NCI-H345 treated with DMSO at 0.1 percent for 48 hours (cell line): ENCODE results near the gene PANK3.
A peak's percentile ranks its signal among the peaks of the same experiment; 100 is the strongest.

ENCODE experiments used
- DNase-seq: peaks from one replicate; lab custom pipeline; 2025; ENCODE audit not compliant: unreplicated experiment; lab: John Stamatoyannopoulos, UW

The PANK3 gene

DNA sequence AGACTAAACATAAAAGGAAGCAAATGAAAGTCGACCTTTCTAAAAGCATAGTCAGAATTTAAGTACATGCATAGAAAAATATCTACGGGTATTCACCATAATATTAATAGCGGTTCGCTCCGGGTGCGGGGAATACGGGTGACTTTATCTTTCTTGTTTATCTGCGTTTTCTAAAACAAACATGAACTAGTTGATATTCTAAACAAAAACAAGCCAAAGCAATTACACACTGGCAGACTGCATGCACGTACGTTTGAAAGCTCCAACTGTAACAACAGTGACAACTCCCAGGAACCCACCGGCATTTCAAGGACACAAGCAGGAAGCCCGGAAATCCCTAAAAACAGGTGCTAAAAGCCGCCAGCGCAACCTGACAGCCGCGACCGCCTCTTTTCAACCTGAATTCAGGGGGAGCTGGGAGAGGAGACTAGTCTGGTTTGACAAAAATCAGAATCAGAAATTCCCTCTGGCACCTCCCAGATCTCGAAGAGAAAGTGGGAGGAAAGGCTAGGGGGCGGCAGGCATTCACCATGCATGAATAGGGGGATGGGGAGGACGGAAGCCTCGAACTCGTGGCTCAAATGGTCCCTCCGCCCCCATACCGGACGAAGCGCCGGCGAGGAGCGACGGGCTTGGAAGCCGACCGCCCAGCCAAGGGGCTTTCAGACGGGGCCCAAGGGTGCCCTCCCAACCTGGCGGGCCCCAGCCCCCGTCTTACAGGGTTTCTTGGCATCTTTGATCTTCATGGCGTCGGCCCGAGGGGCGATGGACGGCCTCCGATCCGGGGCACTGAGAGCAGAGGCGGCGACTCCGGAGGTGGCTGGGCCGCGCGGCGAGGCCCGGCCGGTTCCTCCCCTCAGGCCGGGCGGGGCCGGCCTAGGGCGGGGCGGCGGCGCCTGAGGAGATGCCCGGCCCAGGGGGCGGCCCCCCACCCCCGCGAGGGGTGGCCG is at the start of gene PANK3:
PANK3 (minus strand) TSS at position 831 of the 950 bp plus-strand sequence; CDS start at position 746, 85 bp downstream.
- peak; percentile 20 for DNase-seq

- no peak for DNase-seq
These were observed 45.7 kb upstream of the PANK3 start for GRCh38 chr5:168624850-168625364.

DNA sequence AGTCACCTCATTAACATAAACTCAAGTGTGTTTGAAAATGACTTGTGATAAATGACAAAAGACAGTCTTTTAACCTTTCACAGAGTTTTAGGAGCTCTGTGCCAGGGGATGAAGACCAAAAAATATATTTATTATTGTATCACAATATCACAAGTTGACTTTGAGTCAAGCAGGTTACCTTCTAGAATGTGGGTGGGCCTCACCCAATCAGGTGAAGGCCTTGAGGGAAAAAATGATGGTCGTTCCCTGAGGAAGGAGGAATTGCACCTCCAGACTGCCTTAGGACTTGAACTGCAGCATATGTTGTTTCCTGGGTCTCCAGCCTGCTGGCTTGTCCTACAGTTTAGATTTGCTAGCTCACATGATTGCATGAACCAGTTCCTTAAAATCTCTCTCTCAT is 41.6 kb upstream of the PANK3 start:
- DNase-seq = no peak

- DNase-seq = no peak
These were observed 35.5 kb upstream of the PANK3 start for GRCh38 chr5:168614661-168615060.

DNA sequence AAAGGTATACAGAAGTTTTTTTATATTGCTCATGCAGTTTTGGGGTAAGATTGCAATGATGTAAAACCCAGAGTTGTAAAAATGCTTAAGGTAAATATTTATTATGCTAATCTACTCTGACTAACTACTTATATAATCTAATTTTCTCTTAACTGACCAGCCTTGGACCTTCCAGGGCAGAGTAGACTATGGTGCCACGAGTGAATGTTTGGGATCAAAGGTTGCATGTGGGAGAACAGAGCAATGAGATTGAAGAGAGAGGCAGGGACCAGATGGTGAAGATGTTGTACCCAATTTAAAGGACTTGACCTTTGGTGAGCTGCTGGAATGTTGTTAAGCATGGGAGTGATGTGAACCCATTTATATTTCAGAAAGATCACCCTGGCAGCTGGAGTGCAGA is 34.8 kb upstream of the PANK3 start:
- DNase-seq = no peak

- no peak for DNase-seq
These were observed 34.2 kb upstream of the PANK3 start for GRCh38 chr5:168613396-168613795.

- DNase-seq = no peak
These were observed 33.8 kb upstream of the PANK3 start for GRCh38 chr5:168612996-168613395.

GRCh38 chr5:168612123-168612522 is 33.0 kb upstream of the PANK3 start:
- DNase-seq = no peak

- DNase-seq = no peak
These were observed 32.0 kb upstream of the PANK3 start for GRCh38 chr5:168611165-168611564.

DNA sequence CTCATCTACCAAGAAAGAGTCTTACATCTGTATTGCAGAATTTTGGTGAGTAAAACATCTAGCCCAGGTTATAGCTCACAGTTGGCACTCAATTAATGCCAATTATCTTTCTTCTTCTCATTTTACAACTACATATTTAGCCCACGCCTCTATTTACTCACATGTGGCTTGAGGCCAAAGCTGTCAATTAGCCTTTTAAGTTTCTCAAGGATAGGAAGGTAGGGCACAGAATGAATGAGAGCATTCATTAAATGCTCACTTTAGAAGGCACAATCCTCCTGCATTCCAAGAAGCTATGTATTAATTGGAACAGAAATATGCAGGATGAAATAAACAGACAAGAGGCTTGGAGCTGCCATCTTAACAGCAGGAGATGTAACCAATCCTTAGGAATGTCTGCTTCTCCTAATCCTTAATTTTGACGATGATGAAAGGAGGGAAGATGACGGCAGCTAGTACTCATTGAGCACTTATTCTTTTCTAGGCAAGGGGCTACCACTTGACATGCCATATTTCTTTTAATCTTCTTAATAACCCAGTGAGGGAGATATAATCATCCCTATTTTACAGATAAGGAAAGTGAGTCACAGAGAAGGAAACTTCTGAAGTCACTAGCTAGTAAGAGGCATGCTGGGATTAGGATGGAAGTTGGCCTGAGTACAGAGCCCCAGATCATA is 30.8 kb upstream of the PANK3 start:
- DNase-seq = no peak

GRCh38 chr5:168608821-168609220 is 29.7 kb upstream of the PANK3 start:
- DNase-seq = no peak

DNA sequence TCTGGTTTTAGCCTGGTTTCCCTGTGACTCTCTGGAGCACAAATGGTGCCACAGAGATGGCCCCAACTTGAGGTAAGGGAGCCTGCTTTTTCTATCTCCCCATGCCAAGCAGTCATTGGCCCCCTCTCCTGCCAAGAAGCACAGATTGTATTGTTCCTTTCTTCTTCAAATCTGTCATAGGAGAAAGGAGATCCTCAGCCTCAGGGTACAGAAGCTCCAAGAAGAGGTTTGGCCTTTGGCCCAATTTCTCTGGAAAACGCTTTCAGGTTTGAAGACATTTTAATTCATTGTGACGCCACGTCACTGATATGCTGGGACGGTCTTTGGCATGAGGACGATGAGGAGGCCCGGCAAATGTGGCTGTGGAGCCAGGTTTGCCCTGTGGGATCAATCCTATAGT is 29.2 kb upstream of the PANK3 start:
- no peak for DNase-seq

GRCh38 chr5:168607946-168608345 is 28.8 kb upstream of the PANK3 start:
- DNase-seq = no peak

GRCh38 chr5:168606562-168606961 is 27.4 kb upstream of the PANK3 start:
- DNase-seq = no peak

- no peak for DNase-seq
These were observed 25.3 kb upstream of the PANK3 start for GRCh38 chr5:168604436-168604835.

DNA sequence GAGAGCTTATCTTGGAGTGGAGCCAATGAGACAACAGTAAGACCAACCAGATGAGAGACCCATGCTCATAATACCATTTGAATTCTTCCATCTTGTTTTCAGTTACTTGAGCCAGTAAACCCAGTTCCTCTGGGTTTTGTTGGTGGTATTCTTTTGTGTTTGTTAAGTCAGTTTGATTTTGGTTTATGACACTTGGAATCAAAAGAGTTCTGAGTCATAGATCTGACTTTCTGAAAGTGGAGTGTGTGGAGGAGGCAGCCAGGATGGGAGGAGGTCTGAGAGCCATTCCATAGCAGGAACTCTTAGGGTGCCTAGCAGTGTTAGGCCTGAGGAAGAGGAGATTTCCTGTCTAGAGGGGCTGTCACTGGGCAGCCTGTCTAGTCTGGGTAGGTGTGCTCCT is 24.6 kb upstream of the PANK3 start:
- DNase-seq = no peak

GRCh38 chr5:168602517-168602916 is 23.3 kb upstream of the PANK3 start:
- no peak for DNase-seq

GRCh38 chr5:168601972-168602371 is 22.8 kb upstream of the PANK3 start:
- DNase-seq = no peak

DNA sequence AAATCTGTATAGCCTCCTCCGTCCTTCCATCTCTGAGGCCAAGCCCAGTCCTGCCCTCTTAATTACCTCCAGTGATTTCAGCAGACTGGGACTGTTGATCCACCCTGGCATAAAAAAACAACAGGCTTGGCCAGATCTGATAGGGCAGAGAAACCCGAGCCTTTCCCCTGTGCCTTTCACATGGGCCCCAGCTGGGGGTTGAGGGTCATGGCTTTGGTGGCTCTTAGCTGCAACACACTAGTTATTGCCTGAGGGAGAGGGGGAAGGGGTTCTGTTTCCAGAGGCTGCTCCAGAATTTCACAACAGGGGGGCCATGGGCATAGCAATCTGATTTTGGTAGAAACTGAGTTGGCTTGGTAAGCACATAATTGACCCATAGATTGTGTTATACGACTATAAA is 21.2 kb upstream of the PANK3 start:
- no peak for DNase-seq

DNA sequence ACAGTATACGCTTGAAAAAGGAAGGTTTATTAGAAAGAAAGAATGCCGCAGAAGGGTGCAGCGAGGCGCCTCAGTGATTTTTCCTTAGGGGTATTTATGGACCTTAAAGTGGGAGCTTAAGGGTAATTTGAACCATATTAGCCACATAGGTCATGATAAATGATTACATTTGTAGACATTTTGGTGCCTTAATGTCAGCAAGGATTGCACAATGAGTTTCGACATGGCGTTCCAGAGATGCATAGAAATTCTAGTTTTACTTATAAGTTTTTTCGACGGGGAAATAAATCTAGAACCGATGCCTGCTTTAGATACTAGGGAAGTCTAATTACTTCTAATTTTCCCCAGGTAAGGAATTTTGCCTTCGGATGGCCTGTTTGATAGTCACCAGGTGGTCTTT is 20.7 kb upstream of the PANK3 start:
- no peak for DNase-seq

DNA sequence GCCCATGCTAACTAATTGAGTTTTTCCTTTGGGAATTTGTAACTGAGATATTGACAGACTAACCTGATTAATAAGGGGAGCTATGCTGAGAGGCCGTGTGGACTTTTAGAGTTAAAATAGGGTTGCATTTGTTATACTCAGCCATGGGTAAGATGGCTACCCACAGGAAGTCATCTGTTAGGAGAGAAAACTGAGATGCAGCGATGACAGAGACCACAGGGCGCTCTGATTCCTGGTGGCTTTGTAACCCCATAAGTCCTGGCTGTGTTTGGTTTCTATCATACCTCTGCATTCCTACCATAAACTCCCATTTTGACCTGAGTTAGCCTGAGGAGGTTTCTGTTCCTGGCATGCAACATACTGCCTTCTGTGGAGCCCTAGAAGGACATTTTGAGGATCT is 19.5 kb upstream of the PANK3 start:
- no peak for DNase-seq

DNA sequence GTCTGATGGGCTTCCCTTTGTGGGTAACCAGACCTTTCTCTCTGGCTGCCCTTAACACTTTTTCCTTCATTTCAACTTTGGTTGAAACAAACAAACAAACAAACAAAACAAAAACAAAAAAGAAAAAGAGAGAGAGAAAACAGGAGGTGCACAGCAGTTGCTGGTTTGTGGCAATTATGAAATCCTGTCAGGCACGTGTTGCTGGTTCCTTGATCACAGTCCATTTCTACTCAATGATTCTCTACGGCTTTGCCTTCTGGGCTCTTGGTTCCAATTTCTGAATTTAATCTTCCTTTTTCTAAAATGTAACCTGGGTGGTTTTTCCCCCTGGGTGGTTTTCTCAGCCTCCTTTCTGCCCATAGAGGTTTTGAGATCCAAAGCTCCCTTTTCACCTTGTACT is 17.8 kb upstream of the PANK3 start:
- no peak for DNase-seq
